GM12864 (cell line): Measurements from ENCODE around the gene HBQ1.

Source experiments
- DNase-seq: peaks from one replicate; pipeline ENCODE4 v3.0.0-alpha.2; 2011; ENCODE audit warnings: low read depth
- H3K4me3 ChIP-seq: 2 replicates; pipeline ENCODE4 v1.5.1; 2011; ENCODE audit warnings: mild to moderate bottlenecking, low read depth, low read length, control low read depth
- CTCF ChIP-seq: IDR thresholded peaks from 2 replicates; pipeline ENCODE4 v1.5.1; 2011; ENCODE audit warnings: low read depth, mild to moderate bottlenecking, moderate library complexity, low read length, control low read depth, inconsistent platforms; ENCODE audit errors: missing control alignments

HBQ1 gene

GRCh38 chr16:185213-185612 is 5.0 kb downstream of the HBQ1 start:
- DNase-seq, result no peak
- no peak for TF ChIP-seq CTCF
- H3K4me3 ChIP-seq, result no peak overlapping the region

GRCh38 chr16:185691-186090 is 5.4 kb downstream of the HBQ1 start:
- DNase-seq, result no peak
- no peak for TF ChIP-seq CTCF
- no peak overlapping the region for H3K4me3 ChIP-seq

GRCh38 chr16:187330-187729 is 7.1 kb downstream of the HBQ1 start:
- DNase-seq, result no peak
- TF ChIP-seq CTCF, result no peak
- H3K4me3 ChIP-seq, result no peak overlapping the region

- peak; percentile 39 for TF ChIP-seq CTCF
- DNase-seq, result no peak
- no peak overlapping the region for H3K4me3 ChIP-seq
These were observed 8.4 kb downstream of the HBQ1 start for GRCh38 chr16:188674-189073.

- no peak for TF ChIP-seq CTCF
- no peak for DNase-seq
- no peak overlapping the region for H3K4me3 ChIP-seq
These were observed 9.4 kb downstream of the HBQ1 start for GRCh38 chr16:189604-190186.

GRCh38 chr16:191831-192230 is 11.6 kb downstream of the HBQ1 start:
- no peak for DNase-seq
- TF ChIP-seq CTCF, result no peak

GRCh38 chr16:192686-193085 is 12.4 kb downstream of the HBQ1 start:
- TF ChIP-seq CTCF, result no peak
- DNase-seq, result no peak

More at GRCh38 chr16:191831-192230, 11.6 kb downstream of the HBQ1 start:
- H3K4me3 ChIP-seq, result no peak overlapping the region

More at GRCh38 chr16:192686-193085, 12.4 kb downstream of the HBQ1 start:
- no peak overlapping the region for H3K4me3 ChIP-seq
